ENCODE measurements around the gene KRT84. TPM values are rescaled to one million over a fixed set of nuclear protein-coding genes. Genes with fewer than 3 reads are reported as not detected.

The KRT84 gene
- total RNA-seq, 4 donors from 2014 or later: not detected

- 48 to 77% methylated on average over 6 to 10 of the region's 10 CpGs for WGBS, 2 donors
- intact Hi-C loops (cut with DNase I): loop anchor here (5.0 kb wide), 1 partner anchor 171 kb away; no protein-coding TSS in a partner anchor
- DNase-seq: no peak
Measured at GRCh38 chr12:52327830-52328500, 57.5 kb downstream of the KRT84 start.

More at GRCh38 chr12:52327830-52328500, 57.5 kb downstream of the KRT84 start:
- peaks cover 6 to 30% of the 10 kb centered on the region in 2 donors for H3K4me1 ChIP-seq
- no peak overlapping the region for H3K27ac ChIP-seq
- no peaks in the 10 kb centered on the region for H3K36me3 ChIP-seq
- H3K4me3 ChIP-seq (replicated peaks in 1 of 3): no peak overlapping the region
- no peaks in the 10 kb centered on the region for H3K9me3 ChIP-seq
- H3K27me3 ChIP-seq: no peaks in the 10 kb centered on the region
- no peak for TF ChIP-seq POLR2A (IDR thresholded peaks at IDR 0.05)
- no peak for TF ChIP-seq CTCF (IDR thresholded peaks at IDR 0.05)

Other genes with a start within 250 kb of the KRT84 start
- 1 to 10 TPM in 1 of 4 donors, under 1 TPM in 1, not detected in 2; 0.34 to 1.6 TPM for gene KRT80, start 193.6 kb downstream of the KRT84 start, total RNA-seq
- gene KRT7, start 152.4 kb downstream of the KRT84 start, total RNA-seq: 100 to 1,000 TPM; 333 to 826 (median 460) TPM
- gene KRT86, start 111.0 kb downstream of the KRT84 start, total RNA-seq: 1 to 10 TPM in 1 of 4 donors, under 1 TPM in 3; 0.13 to 1.1 (median 0.42) TPM
- gene KRT81, start 94.1 kb downstream of the KRT84 start, total RNA-seq: under 1 TPM in 2 of 4 donors, not detected in 2; 0.11 to 0.71 TPM
- under 1 TPM in 3 of 4 donors, not detected in 1; 0.22 to 0.46 (median 0.40) TPM for gene KRT83, start 64.3 kb downstream of the KRT84 start, total RNA-seq
- gene KRT85, start 18.2 kb downstream of the KRT84 start, total RNA-seq: not detected
- gene KRT82, start 20.7 kb upstream of the KRT84 start, total RNA-seq: not detected
- not detected for gene KRT75, start 48.7 kb upstream of the KRT84 start, total RNA-seq
- not detected for gene KRT6B, start 66.5 kb upstream of the KRT84 start, total RNA-seq
- not detected for gene KRT6C, start 88.2 kb upstream of the KRT84 start, total RNA-seq
- under 1 TPM in 1 of 4 donors, not detected in 3; 0.27 TPM for gene KRT6A, start 107.6 kb upstream of the KRT84 start, total RNA-seq
- gene KRT5, start 134.7 kb upstream of the KRT84 start, total RNA-seq: 1 to 10 TPM in 1 of 4 donors, not detected in 3; 1.4 TPM
- not detected for gene KRT71, start 167.5 kb upstream of the KRT84 start, total RNA-seq
- not detected for gene KRT74, start 188.2 kb upstream of the KRT84 start, total RNA-seq
- not detected for gene KRT72, start 215.8 kb upstream of the KRT84 start, total RNA-seq
- not detected for gene KRT73, start 232.9 kb upstream of the KRT84 start, total RNA-seq